Suprapubic skin (tissue), 4 donors: ENCODE data around the gene RAP1GDS1. TPM values are rescaled to one million over a fixed set of nuclear protein-coding genes. Genes with fewer than 3 reads are reported as not detected.

Source experiments
- DNase-seq, 2 donors: peaks; one replicate each; pipeline ENCODE4 v3.0.0-alpha.2; 2019; ENCODE audit warnings: low spot score in 2 of 2
- H3K27ac ChIP-seq: fragments of 200-600 bp; sonication (generic); one replicate; pipeline ENCODE4 v1.5.1; 2019
- H3K27me3 ChIP-seq: fragments of 200-600 bp; sonication (generic); one replicate; pipeline ENCODE4 v1.5.1; 2019
- H3K36me3 ChIP-seq: fragments of 200-600 bp; sonication (generic); one replicate; pipeline ENCODE4 v1.5.1; 2019
- H3K4me1 ChIP-seq: fragments of 200-600 bp; sonication (generic); one replicate; pipeline ENCODE4 v1.5.1; 2019
- H3K4me3 ChIP-seq: fragments of 200-600 bp; sonication (generic); one replicate; pipeline ENCODE4 v1.5.1; 2019; ENCODE audit warnings: mild to moderate bottlenecking
- H3K9me3 ChIP-seq: fragments of 200-600 bp; sonication (generic); one replicate; pipeline ENCODE4 v1.5.1; 2019
- EP300 ChIP-seq: sonication (generic); formaldehyde crosslinking; IDR thresholded peaks from one replicate; pipeline ENCODE4 v1.6.1; 2017; ENCODE audit warnings: antibody characterized with exemption
- POLR2A ChIP-seq, 2 donors: fragments of 450-650 bp; IDR thresholded peaks; one replicate each; pipeline ENCODE4 v1.6.1; 2017; ENCODE audit warnings: antibody characterized with exemption in 2 of 2, mild to moderate bottlenecking in 2 of 2, moderate library complexity in 2 of 2
- POLR2AphosphoS5 ChIP-seq, 3 donors: sonication (generic); formaldehyde crosslinking; IDR thresholded peaks; one replicate each; pipeline ENCODE4 v1.6.1; 2017; ENCODE audit warnings: antibody characterized with exemption in 3 of 3
- WGBS: methylation state at CpG from one replicate; pipeline ENCODE4 v1.1.5; 2018; 5-methylcytosine and 5-hydroxymethylcytosine counted together
- total RNA-seq, 4 donors: library from RNA; depleted of rRNA; stranded (reverse); fragments of >200 nt; gene quantifications; one replicate each; pipeline ENCODE4 v1.1.0, GENCODE V29; 2016
- TF ChIP-seq, protein P1 (sequence below), 2 donors: fragments of 200-600 bp in 1 of 2; fragments of 450-650 bp in 1 of 2; sonication (generic) in 1 of 2; IDR thresholded peaks; one replicate each; pipeline ENCODE4 v1.5.1; 2016 to 2019; ENCODE audit warnings: antibody characterized with exemption in 2 of 2, mild to moderate bottlenecking in 1 of 2, moderate library complexity in 1 of 2

RAP1GDS1 gene
- total RNA-seq, 4 donors from 2014 or later: 17.8 to 28.6 (median 27.1) TPM

DNA sequence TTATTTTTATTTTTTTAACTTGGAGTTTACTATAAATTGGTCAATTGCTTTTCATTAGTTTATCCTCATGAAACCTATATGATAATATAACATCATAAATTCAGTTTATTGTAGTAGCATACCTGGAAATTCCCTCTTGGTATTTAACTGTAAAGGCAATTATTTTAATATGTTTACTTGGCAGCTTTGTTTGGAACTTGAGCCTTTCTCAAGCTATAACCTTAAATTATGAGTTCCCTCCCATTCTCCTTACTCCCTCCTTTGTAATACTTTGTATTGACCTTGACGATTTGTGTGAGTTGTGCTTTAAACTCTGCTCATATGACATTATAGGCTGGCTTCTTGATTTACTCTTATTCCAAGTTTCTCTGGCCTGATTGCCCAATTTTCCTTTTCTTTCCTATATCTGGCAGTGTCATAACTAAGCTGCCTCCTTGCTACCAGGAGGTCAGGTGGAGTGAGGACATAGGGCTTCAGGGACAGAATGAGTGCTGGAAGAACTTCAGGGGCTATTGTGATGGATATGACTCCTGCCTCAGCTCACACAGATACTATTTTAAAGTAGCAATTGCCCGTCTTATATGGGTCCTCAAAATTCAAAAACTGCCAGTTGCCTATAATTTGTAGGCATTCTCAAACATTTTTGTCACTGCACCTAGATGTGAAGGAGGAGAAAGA is 77.7 kb downstream of the RAP1GDS1 start:
- Histone ChIP-seq H3K4me1 (no peaks in the 10 kb centered on the region), H3K27me3 (no peaks in the 10 kb centered on the region), H3K27ac (no peak overlapping the region), H3K36me3 (no peaks in the 10 kb centered on the region), H3K9me3 (no peaks in the 10 kb centered on the region), H3K4me3 (no peak overlapping the region)
- TF ChIP-seq, protein P1, sequence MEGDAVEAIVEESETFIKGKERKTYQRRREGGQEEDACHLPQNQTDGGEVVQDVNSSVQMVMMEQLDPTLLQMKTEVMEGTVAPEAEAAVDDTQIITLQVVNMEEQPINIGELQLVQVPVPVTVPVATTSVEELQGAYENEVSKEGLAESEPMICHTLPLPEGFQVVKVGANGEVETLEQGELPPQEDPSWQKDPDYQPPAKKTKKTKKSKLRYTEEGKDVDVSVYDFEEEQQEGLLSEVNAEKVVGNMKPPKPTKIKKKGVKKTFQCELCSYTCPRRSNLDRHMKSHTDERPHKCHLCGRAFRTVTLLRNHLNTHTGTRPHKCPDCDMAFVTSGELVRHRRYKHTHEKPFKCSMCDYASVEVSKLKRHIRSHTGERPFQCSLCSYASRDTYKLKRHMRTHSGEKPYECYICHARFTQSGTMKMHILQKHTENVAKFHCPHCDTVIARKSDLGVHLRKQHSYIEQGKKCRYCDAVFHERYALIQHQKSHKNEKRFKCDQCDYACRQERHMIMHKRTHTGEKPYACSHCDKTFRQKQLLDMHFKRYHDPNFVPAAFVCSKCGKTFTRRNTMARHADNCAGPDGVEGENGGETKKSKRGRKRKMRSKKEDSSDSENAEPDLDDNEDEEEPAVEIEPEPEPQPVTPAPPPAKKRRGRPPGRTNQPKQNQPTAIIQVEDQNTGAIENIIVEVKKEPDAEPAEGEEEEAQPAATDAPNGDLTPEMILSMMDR (IDR thresholded peaks at IDR 0.05): no peak
- TF ChIP-seq POLR2A (IDR thresholded peaks at IDR 0.05): no peak
- TF ChIP-seq EP300: no peak
- TF ChIP-seq POLR2AphosphoS5 (IDR thresholded peaks at IDR 0.05): no peak
- DNase-seq: no peak
- 84% methylated on average over 2 of the region's 2 CpGs for WGBS

DNA sequence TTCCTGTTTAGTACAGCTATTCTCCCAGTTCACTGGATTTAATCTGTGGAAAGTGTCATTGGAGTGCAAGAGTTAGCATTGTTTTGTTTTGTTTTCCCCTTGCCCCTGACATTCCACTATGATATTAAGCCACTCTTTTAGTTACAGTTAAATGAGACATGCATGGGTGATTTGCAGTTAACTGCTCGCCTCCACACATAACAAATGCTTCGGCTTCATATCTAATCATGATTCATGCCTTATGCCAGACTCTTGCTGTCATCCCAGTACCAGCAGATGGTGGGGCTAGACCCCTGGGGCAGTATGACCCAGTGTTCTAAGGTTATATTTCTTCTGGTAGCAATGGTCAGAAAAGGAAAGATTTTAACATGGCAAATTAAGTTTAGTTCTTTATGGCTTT is 80.1 kb downstream of the RAP1GDS1 start:
- Histone ChIP-seq H3K4me3 (no peak overlapping the region), H3K9me3 (no peaks in the 10 kb centered on the region), H3K27me3 (no peaks in the 10 kb centered on the region), H3K36me3 (peaks cover 5% of the 10 kb centered on the region), H3K4me1 (no peaks in the 10 kb centered on the region), H3K27ac (no peak overlapping the region)
- no peak for DNase-seq
- TF ChIP-seq POLR2A (IDR thresholded peaks at IDR 0.05): no peak
- no peak for TF ChIP-seq EP300
- no peak for TF ChIP-seq POLR2AphosphoS5 (IDR thresholded peaks at IDR 0.05)
- TF ChIP-seq, protein P1 (IDR thresholded peaks at IDR 0.05): no peak
- WGBS: 85% methylated on average over 2 of the region's 2 CpGs

DNA sequence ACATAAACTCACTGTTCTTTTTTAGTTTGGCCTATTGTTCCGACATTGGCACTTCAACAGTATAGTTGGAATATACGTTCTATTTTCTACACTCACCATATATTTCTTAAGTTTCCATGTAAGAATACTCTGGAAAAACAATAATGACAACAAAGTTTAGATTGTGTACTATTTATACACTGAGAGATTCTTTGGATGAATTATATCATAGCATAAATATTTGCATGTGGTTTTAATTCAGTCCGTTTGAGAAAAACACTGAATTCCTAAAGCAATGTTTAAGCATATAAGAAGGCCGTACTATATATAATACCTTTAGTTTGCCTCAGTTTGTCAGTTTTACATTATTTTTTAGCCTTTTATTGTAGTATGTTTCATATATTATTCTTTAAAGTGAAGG is 82.4 kb downstream of the RAP1GDS1 start:
- WGBS: 78% methylated on average over 4 of the region's 4 CpGs
- Histone ChIP-seq H3K27ac (no peak overlapping the region), H3K27me3 (no peaks in the 10 kb centered on the region)

DNA sequence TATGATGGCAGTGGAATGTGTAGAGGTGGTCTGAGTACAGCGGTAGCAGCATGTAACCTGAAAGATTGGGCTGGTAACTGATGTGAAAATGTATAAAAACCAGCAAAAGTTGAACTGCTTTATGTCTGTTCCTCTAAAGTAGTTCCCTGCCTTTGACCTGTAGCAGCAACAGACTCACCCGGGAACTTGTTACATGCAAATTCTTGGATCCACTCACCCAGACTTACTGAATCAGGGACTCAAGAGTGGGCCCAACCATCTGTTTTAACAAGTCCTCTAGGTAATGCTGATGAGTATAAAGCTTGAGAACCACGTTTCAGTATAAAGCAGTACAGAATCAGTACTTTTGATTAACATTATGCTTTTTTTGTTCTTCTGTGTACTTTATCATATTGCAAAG is 84.7 kb downstream of the RAP1GDS1 start:
- no peak for DNase-seq
- H3K4me1 ChIP-seq: no peaks in the 10 kb centered on the region
- no peak overlapping the region for H3K4me3 ChIP-seq
- WGBS: 72% methylated on average over 3 of the region's 3 CpGs
- H3K27me3 ChIP-seq: no peaks in the 10 kb centered on the region
- H3K36me3 ChIP-seq: peaks cover 5% of the 10 kb centered on the region
- H3K27ac ChIP-seq: no peak overlapping the region
- TF ChIP-seq POLR2A (IDR thresholded peaks at IDR 0.05): no peak
- TF ChIP-seq, protein P1 (IDR thresholded peaks at IDR 0.05): no peak
- no peak for TF ChIP-seq EP300
- TF ChIP-seq POLR2AphosphoS5 (IDR thresholded peaks at IDR 0.05): no peak
- H3K9me3 ChIP-seq: no peaks in the 10 kb centered on the region

More for the DNA sequence above, 82.4 kb downstream of the RAP1GDS1 start:
- H3K36me3 ChIP-seq: peaks cover 5% of the 10 kb centered on the region
- TF ChIP-seq POLR2AphosphoS5 (IDR thresholded peaks at IDR 0.05) (no peak), EP300 (no peak), POLR2A (IDR thresholded peaks at IDR 0.05) (no peak)
- TF ChIP-seq, protein P1 (IDR thresholded peaks at IDR 0.05): no peak
- H3K9me3 ChIP-seq: no peaks in the 10 kb centered on the region
- H3K4me1 ChIP-seq: no peaks in the 10 kb centered on the region
- DNase-seq: no peak
- H3K4me3 ChIP-seq: no peak overlapping the region

DNA sequence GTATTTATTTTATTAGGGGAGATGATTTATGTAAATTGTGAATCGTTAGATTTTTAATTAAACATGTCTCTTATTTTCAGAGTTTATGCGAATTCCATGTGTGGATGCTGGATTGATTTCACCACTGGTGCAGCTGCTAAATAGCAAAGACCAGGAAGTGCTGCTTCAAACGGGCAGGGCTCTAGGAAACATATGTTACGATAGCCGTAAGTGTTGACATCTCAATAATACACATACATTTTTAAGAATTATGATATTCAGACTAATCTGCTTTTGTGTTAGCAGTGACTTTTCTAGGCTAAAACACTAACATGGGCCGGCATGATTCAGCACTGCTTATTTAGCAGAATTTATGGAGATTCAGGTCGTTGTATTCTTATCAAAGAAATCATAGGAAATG is 91.2 kb downstream of the RAP1GDS1 start:
- H3K27ac ChIP-seq: no peak overlapping the region
- no peak overlapping the region for H3K4me3 ChIP-seq
- no peaks in the 10 kb centered on the region for H3K9me3 ChIP-seq
- 62% methylated on average over 7 of the region's 7 CpGs for WGBS
- DNase-seq: no peak
- no peaks in the 10 kb centered on the region for H3K27me3 ChIP-seq
- H3K4me1 ChIP-seq: no peaks in the 10 kb centered on the region
- H3K36me3 ChIP-seq: peaks cover 2% of the 10 kb centered on the region
- TF ChIP-seq, protein P1 (IDR thresholded peaks at IDR 0.05): no peak
- no peak for TF ChIP-seq POLR2AphosphoS5 (IDR thresholded peaks at IDR 0.05)
- no peak for TF ChIP-seq POLR2A (IDR thresholded peaks at IDR 0.05)
- no peak for TF ChIP-seq EP300
